Ramos (cell line): ENCODE data around the gene CXCR3.
"Not testable (repeated sequence)": the region's sequence is repeated elsewhere in the genome, so short reads cannot be mapped to it uniquely, and the experiment has no call there.

Source experiments
- in situ Hi-C: fragments of 300-500 bp; cut with MboI; formaldehyde crosslinking; loops from one replicate; pipeline ENCODE4 v1.14.3; 2022; ENCODE audit warnings: low sequenced_read_pairs; ENCODE audit not compliant: unreplicated experiment

Gene CXCR3

GRCh38 chrX:71618303-71618721 is at the start of gene CXCR3:
Gene CXCR3 (minus strand): TSS chrX:71618511. CDS start chrX:71618449, 62 bp downstream.
- in situ Hi-C loops = no loop called here

- in situ Hi-C loops = no loop called here
Measured at GRCh38 chrX:71667328-71668247, 49.3 kb upstream of the CXCR3 start, which contains the start of gene LOC101059915. Gene LOC101059915 (plus strand): TSS chrX:71667546.

GRCh38 chrX:71666240-71667223 is 48.2 kb upstream of the CXCR3 start:
- in situ Hi-C loops = no loop called here

- in situ Hi-C loops = no loop called here
Measured at GRCh38 chrX:71665747-71666146, 47.4 kb upstream of the CXCR3 start.

GRCh38 chrX:71664889-71665491 is 46.7 kb upstream of the CXCR3 start:
- in situ Hi-C loops = no loop called here

GRCh38 chrX:71664202-71664601 is 45.9 kb upstream of the CXCR3 start:
- in situ Hi-C loops = not testable (repeated sequence)

GRCh38 chrX:71663238-71663637 is 44.9 kb upstream of the CXCR3 start:
- in situ Hi-C loops = not testable (repeated sequence)

GRCh38 chrX:71662654-71663053 is 44.3 kb upstream of the CXCR3 start:
- in situ Hi-C loops = not testable (repeated sequence)

GRCh38 chrX:71661919-71662318 is 43.6 kb upstream of the CXCR3 start:
- in situ Hi-C loops = no loop called here

- in situ Hi-C loops = no loop called here
Measured at GRCh38 chrX:71660562-71661416, 42.5 kb upstream of the CXCR3 start.

- in situ Hi-C loops = no loop called here
Measured at GRCh38 chrX:71659959-71660358, 41.6 kb upstream of the CXCR3 start.

GRCh38 chrX:71659342-71659741 is 41.0 kb upstream of the CXCR3 start:
- in situ Hi-C loops = no loop called here

- in situ Hi-C loops = no loop called here
Measured at GRCh38 chrX:71657267-71657666, 39.0 kb upstream of the CXCR3 start.

- in situ Hi-C loops = no loop called here
Measured at GRCh38 chrX:71653344-71653743, 35.0 kb upstream of the CXCR3 start.

GRCh38 chrX:71652405-71652804 is 34.1 kb upstream of the CXCR3 start:
- in situ Hi-C loops = no loop called here

- in situ Hi-C loops = no loop called here
Measured at GRCh38 chrX:71650333-71650969, 32.1 kb upstream of the CXCR3 start.

GRCh38 chrX:71644406-71644805 is 26.1 kb upstream of the CXCR3 start:
- in situ Hi-C loops = not testable (repeated sequence)

- in situ Hi-C loops = no loop called here
Measured at GRCh38 chrX:71640002-71640401, 21.7 kb upstream of the CXCR3 start.

GRCh38 chrX:71638409-71638808 is 20.1 kb upstream of the CXCR3 start:
- in situ Hi-C loops = no loop called here
